SK-N-SH treated with all-trans-retinoic acid at 6 μM for 48 hours (cell line): ENCODE measurements around the gene TBRG1.

ENCODE experiments used
- ATAC-seq: fragments of 200-7000 bp; cut with Tn5 transposase; 3 replicates; pipeline ENCODE4 v1.9.1; 2020; ENCODE audit warnings: mild to moderate bottlenecking, moderate library complexity
- ARNTL ChIP-seq: fragments of 450-650 bp; formaldehyde crosslinking; IDR thresholded peaks from 2 replicates; pipeline ENCODE4 v1.5.0; 2020; ENCODE audit warnings: low read depth, mild to moderate bottlenecking, moderate library complexity, borderline replicate concordance
- BACH2 ChIP-seq: fragments of 250-450 bp; sonication (Bioruptor Pico); IDR thresholded peaks from 2 replicates; pipeline ENCODE4 v1.9.0; 2021; ENCODE audit warnings: mild to moderate bottlenecking, borderline replicate concordance
- CREB5 ChIP-seq: fragments of 250-450 bp; sonication (Bioruptor Pico); IDR thresholded peaks from 2 replicates; pipeline ENCODE4 v1.5.1; 2020; ENCODE audit warnings: low read depth, mild to moderate bottlenecking, moderate library complexity
- CSDC2 ChIP-seq: fragments of 250-450 bp; sonication (Bioruptor Pico); IDR thresholded peaks from 2 replicates; pipeline ENCODE4 v1.5.0; 2020; ENCODE audit warnings: mild to moderate bottlenecking, moderate library complexity
- CSRNP3 ChIP-seq: fragments of 250-450 bp; sonication (Bioruptor Pico); IDR thresholded peaks from 2 replicates; pipeline ENCODE4 v1.5.1; 2021; ENCODE audit warnings: mild to moderate bottlenecking, moderate library complexity
- ESRRG ChIP-seq: fragments of 250-450 bp; sonication (Bioruptor Pico); IDR thresholded peaks from 2 replicates; pipeline ENCODE4 v1.6.1; 2021; ENCODE audit warnings: mild to moderate bottlenecking
- GLIS3 ChIP-seq: fragments of 250-450 bp; sonication (Bioruptor Pico); IDR thresholded peaks from 2 replicates; pipeline ENCODE4 v1.5.0; 2020; ENCODE audit warnings: mild to moderate bottlenecking, moderate library complexity
- ISL1 ChIP-seq: fragments of 250-450 bp; sonication (Bioruptor Pico); IDR thresholded peaks from 2 replicates; pipeline ENCODE4 v2.1.2; 2022; ENCODE audit warnings: mild to moderate bottlenecking, moderate library complexity
- OSR1 ChIP-seq: fragments of 250-450 bp; sonication (Bioruptor Pico); IDR thresholded peaks from 2 replicates; pipeline ENCODE4 v1.8.0; 2022; ENCODE audit warnings: moderate library complexity, mild to moderate bottlenecking, inconsistent platforms
- POU6F1 ChIP-seq: fragments of 250-450 bp; sonication (Bioruptor Pico); IDR thresholded peaks from 2 replicates; pipeline ENCODE4 v1.8.0; 2021; ENCODE audit warnings: low read depth, mild to moderate bottlenecking, moderate library complexity, borderline replicate concordance
- PPARA ChIP-seq: fragments of 250-450 bp; sonication (Bioruptor Pico); IDR thresholded peaks from 2 replicates; pipeline ENCODE4 v1.5.0; 2020; ENCODE audit warnings: mild to moderate bottlenecking, borderline replicate concordance
- RARB ChIP-seq: fragments of 250-450 bp; sonication (Bioruptor Pico); IDR thresholded peaks from 2 replicates; pipeline ENCODE4 v1.8.0; 2021; ENCODE audit warnings: mild to moderate bottlenecking, moderate library complexity
- TCF4 ChIP-seq: fragments of 250-450 bp; sonication (Bioruptor Pico); IDR thresholded peaks from 2 replicates; pipeline ENCODE4 v1.8.0; 2021; ENCODE audit warnings: mild to moderate bottlenecking, moderate library complexity, borderline replicate concordance
- TOX ChIP-seq: fragments of 250-450 bp; sonication (Bioruptor Pico); IDR thresholded peaks from 2 replicates; pipeline ENCODE4 v1.8.0; 2021; ENCODE audit warnings: mild to moderate bottlenecking, moderate library complexity, borderline replicate concordance
- TSHZ2 ChIP-seq: fragments of 250-450 bp; sonication (Bioruptor Pico); IDR thresholded peaks from 2 replicates; pipeline ENCODE4 v1.5.0; 2020; ENCODE audit warnings: mild to moderate bottlenecking, moderate library complexity
- ZC3H10 ChIP-seq: fragments of 250-450 bp; sonication (Bioruptor Pico); IDR thresholded peaks from 2 replicates; pipeline ENCODE4 v1.5.1; 2021; ENCODE audit warnings: mild to moderate bottlenecking, moderate library complexity
- ZFP3 ChIP-seq: fragments of 250-450 bp; sonication (Bioruptor Pico); IDR thresholded peaks from 2 replicates; pipeline ENCODE4 v1.5.0; 2020; ENCODE audit warnings: mild to moderate bottlenecking, moderate library complexity
- ZNF70 ChIP-seq: fragments of 450-650 bp; formaldehyde crosslinking; IDR thresholded peaks from 2 replicates; pipeline ENCODE4 v1.5.0; 2020; ENCODE audit warnings: mild to moderate bottlenecking, moderate library complexity
- TF ChIP-seq, protein P1 (sequence below): fragments of 250-450 bp; sonication (Bioruptor Pico); IDR thresholded peaks from 2 replicates; pipeline ENCODE4 v1.8.0; 2020; ENCODE audit warnings: mild to moderate bottlenecking, moderate library complexity, borderline replicate concordance

TBRG1 gene

DNA sequence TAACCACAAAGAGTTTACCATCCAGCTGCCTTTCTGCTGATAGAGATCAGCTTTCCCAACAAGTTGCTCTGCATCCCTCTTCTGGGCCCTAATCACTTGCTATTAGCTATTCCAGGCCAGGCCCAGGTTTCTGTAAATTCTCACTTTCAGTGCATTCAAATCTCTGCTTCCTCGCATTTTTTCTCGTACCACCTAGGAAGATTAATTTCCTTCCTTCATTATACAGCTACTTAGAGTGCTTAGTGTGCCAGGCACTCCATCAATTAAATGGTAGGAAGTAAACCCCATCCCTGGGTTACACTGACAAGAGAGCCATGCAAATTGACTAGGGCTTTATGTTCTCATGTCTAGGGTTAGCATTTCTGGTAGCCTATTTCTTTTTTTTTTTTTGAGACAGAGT, 41.2 kb downstream of the TBRG1 start:
- TF ChIP-seq ESRRG: no peak
- no peak for TF ChIP-seq POU6F1 (CRISPR knock-in tag)
- no peak for TF ChIP-seq CREB5
- no peak for TF ChIP-seq CSRNP3 (CRISPR knock-in tag)
- no peak for TF ChIP-seq TSHZ2 (CRISPR knock-in tag)
- TF ChIP-seq PPARA: no peak
- TF ChIP-seq, protein P1, sequence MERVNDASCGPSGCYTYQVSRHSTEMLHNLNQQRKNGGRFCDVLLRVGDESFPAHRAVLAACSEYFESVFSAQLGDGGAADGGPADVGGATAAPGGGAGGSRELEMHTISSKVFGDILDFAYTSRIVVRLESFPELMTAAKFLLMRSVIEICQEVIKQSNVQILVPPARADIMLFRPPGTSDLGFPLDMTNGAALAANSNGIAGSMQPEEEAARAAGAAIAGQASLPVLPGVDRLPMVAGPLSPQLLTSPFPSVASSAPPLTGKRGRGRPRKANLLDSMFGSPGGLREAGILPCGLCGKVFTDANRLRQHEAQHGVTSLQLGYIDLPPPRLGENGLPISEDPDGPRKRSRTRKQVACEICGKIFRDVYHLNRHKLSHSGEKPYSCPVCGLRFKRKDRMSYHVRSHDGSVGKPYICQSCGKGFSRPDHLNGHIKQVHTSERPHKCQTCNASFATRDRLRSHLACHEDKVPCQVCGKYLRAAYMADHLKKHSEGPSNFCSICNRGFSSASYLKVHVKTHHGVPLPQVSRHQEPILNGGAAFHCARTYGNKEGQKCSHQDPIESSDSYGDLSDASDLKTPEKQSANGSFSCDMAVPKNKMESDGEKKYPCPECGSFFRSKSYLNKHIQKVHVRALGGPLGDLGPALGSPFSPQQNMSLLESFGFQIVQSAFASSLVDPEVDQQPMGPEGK (CRISPR knock-in tag): no peak
- no peak for TF ChIP-seq GLIS3 (CRISPR knock-in tag)
- TF ChIP-seq TCF4: no peak
- TF ChIP-seq BACH2: no peak
- TF ChIP-seq RARB (CRISPR knock-in tag): no peak
- no peak for TF ChIP-seq OSR1 (CRISPR knock-in tag)
- no peak for TF ChIP-seq ISL1 (CRISPR knock-in tag)
- no peak for TF ChIP-seq CSDC2
- TF ChIP-seq ARNTL (CRISPR knock-in tag): no peak
- ATAC-seq: no peak

DNA sequence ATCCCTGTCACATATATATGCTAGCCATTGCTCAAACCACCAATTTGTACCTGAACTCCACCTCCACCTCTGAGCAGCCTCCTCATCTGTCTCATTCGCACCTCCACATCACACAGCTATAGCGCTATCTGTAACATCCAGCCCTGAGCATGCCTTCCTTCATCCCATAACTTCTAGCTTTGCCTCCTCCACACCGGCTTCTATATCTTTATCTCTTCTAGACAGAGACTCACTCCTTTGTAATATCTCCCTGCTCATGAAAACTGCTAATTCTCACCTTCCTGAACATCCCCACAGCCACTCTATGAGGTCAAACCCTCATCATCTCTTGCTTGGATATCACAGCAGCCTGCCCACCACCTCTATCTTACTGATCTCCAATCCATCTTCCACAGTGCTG, 44.9 kb downstream of the TBRG1 start:
- no peak for ATAC-seq
- no peak for TF ChIP-seq TSHZ2 (CRISPR knock-in tag)
- TF ChIP-seq CREB5: no peak
- no peak for TF ChIP-seq PPARA
- no peak for TF ChIP-seq CSDC2
- no peak for TF ChIP-seq BACH2
- TF ChIP-seq ARNTL (CRISPR knock-in tag): no peak
- no peak for TF ChIP-seq OSR1 (CRISPR knock-in tag)
- no peak for TF ChIP-seq POU6F1 (CRISPR knock-in tag)
- TF ChIP-seq ZNF70 (CRISPR knock-in tag): no peak
- TF ChIP-seq ZC3H10: no peak
- TF ChIP-seq TOX (CRISPR knock-in tag): no peak
- no peak for TF ChIP-seq ZFP3 (CRISPR knock-in tag)
